Measurements from ENCODE around the gene LACTB. TPM values are rescaled to one million over a fixed set of nuclear protein-coding genes. Genes with fewer than 3 reads are reported as not detected.

The LACTB gene
- total RNA-seq, 1 donor from 2014 or later = 15.9 TPM

Other genes starting within 250 kb of the LACTB start
- gene TPM1, start 79.1 kb upstream of the LACTB start, total RNA-seq = 88.5 TPM
- 21.6 TPM for gene RPS27L, start 35.6 kb downstream of the LACTB start, total RNA-seq
- 110 TPM for gene RAB8B, start 67.7 kb downstream of the LACTB start, total RNA-seq
- gene APH1B, start 155.7 kb downstream of the LACTB start, total RNA-seq = 26.1 TPM

Measured in frontal cortex (tissue), 1 donor.